Smooth muscle cell (in vitro differentiated cells): ENCODE data around the gene VENTX. TPM values are rescaled to one million over a fixed set of nuclear protein-coding genes. Genes with fewer than 3 reads are reported as not detected.

Experiments used
- DNase-seq: peaks from one replicate; lab custom pipeline; 2025; ENCODE audit not compliant: unreplicated experiment; lab: John Stamatoyannopoulos, UW
- H2AFZ ChIP-seq: fragments of 200-600 bp; sonication (generic); 2 replicates; pipeline ENCODE4 v1.6.0; 2016; ENCODE audit warnings: antibody characterized with exemption, low read depth, mild to moderate bottlenecking
- H3F3A ChIP-seq: fragments of 200-600 bp; sonication (generic); 2 replicates; pipeline ENCODE4 v1.6.0; 2017; ENCODE audit warnings: antibody characterized with exemption, low read depth
- H3K27ac ChIP-seq: fragments of 200-600 bp; sonication (generic); 2 replicates; pipeline ENCODE4 v1.5.1; 2016; ENCODE audit warnings: low read depth, mild to moderate bottlenecking
- H3K27me3 ChIP-seq: fragments of 200-600 bp; sonication (generic); 2 replicates; pipeline ENCODE4 v1.6.1; 2016; ENCODE audit warnings: low read depth, mild to moderate bottlenecking
- H3K36me3 ChIP-seq: fragments of 200-600 bp; sonication (generic); 2 replicates; pipeline ENCODE4 v1.5.1; 2016; ENCODE audit warnings: low read depth
- H3K4me1 ChIP-seq: fragments of 200-600 bp; sonication (generic); 2 replicates; pipeline ENCODE4 v1.5.1; 2016; ENCODE audit warnings: low read depth
- H3K4me2 ChIP-seq: fragments of 200-600 bp; sonication (generic); 2 replicates; pipeline ENCODE4 v1.6.0; 2016; ENCODE audit warnings: mild to moderate bottlenecking
- H3K4me3 ChIP-seq: fragments of 200-600 bp; sonication (generic); 2 replicates; pipeline ENCODE4 v1.5.1; 2016; ENCODE audit warnings: mild to moderate bottlenecking
- H3K79me2 ChIP-seq: fragments of 200-600 bp; sonication (generic); 2 replicates; pipeline ENCODE4 v1.6.0; 2016; ENCODE audit warnings: low read depth, mild to moderate bottlenecking
- H3K9ac ChIP-seq: fragments of 200-600 bp; sonication (generic); 2 replicates; pipeline ENCODE4 v1.6.0; 2016; ENCODE audit warnings: low read depth
- H3K9me3 ChIP-seq: fragments of 200-600 bp; sonication (generic); replicated peaks from 2 replicates; pipeline ENCODE4 v1.5.1; 2016; ENCODE audit warnings: low read depth
- H4K20me1 ChIP-seq: fragments of 200-600 bp; sonication (generic); 2 replicates; pipeline ENCODE4 v1.6.0; 2016; ENCODE audit warnings: low read depth
- WGBS: methylation state at CpG from one replicate; pipeline ENCODE4 v1.1.7; 2016; ENCODE audit warnings: low lambda C conversion rate; 5-methylcytosine and 5-hydroxymethylcytosine counted together
- polyA plus RNA-seq: library from polyadenylated mRNA; unstranded; fragments of >200 nt; fragmentation: Nextera tagmentation; extraction: Ambion mirVana; gene quantifications from 2 replicates; pipeline ENCODE4 v1.2.1, GENCODE V29; 2016
- total RNA-seq: library from RNA; depleted of rRNA; stranded (reverse); fragments of >200 nt; gene quantifications from 2 replicates; pipeline ENCODE4 v1.2.3, GENCODE V29; 2014
- TF ChIP-seq, protein P1 (sequence below): fragments of 200-600 bp; sonication (generic); IDR thresholded peaks from 2 replicates; pipeline ENCODE4 v1.5.1; 2017; ENCODE audit warnings: borderline replicate concordance, mild to moderate bottlenecking, antibody characterized with exemption; ENCODE audit not compliant: insufficient read depth, poor library complexity, severe bottlenecking

VENTX gene
- total and polyA plus RNA-seq, 2 experiments from 2014 or later, result not detected

DNA sequence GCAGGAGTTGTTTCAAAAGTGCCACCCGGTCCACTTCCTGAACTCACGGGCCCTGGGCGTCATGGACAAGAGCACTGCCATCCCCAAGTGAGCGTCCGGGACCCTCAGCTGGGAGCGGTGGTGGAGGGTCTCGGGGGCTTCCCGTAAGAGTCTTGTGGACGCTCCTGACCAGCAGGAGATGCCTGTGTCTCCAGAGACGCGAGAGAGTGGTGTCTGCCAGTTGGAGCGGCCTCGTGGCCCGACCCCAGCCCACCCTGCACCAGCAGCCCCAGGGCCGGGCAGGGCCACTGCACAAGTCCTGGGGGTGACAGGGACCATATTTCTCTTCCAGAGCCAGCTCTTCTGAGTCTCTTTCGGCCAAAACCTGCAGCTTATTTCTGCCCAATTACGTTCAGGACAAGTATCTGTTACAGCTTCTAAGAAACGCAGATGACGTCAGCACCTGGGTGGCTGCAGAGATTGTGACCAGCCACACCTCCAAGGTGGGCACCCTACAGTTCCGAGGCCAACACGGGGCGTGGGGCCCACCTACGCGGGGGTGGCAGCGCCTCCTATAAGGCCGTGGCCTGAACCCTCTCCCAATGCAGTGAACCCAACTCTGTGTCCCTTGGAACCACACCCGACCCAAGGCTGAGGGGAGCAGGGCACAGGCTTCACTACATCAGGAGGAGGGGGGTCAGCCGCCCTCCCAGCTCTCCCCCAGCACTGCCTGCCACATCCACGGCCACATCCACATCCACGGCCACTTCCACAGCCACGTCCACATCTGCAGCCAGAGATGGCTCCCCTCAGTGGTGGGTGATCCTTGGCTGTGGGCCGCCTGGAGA, 23.8 kb upstream of the VENTX start:
- 89% methylated on average over 28 of the region's 32 CpGs for WGBS
- Histone ChIP-seq H3F3A (no peaks in the 10 kb centered on the region), H3K79me2 (no peaks in the 10 kb centered on the region), H3K27ac (no peak overlapping the region), H3K9ac (no peak overlapping the region), H3K4me3 (no peak overlapping the region), H3K4me1 (no peaks in the 10 kb centered on the region), H3K9me3 (no peaks in the 10 kb centered on the region), H3K4me2 (no peak overlapping the region), H3K27me3 (peaks cover 4% of the 10 kb centered on the region), H4K20me1 (no peaks in the 10 kb centered on the region), H2AFZ (no peak overlapping the region), H3K36me3 (no peaks in the 10 kb centered on the region)
- TF ChIP-seq, protein P1, sequence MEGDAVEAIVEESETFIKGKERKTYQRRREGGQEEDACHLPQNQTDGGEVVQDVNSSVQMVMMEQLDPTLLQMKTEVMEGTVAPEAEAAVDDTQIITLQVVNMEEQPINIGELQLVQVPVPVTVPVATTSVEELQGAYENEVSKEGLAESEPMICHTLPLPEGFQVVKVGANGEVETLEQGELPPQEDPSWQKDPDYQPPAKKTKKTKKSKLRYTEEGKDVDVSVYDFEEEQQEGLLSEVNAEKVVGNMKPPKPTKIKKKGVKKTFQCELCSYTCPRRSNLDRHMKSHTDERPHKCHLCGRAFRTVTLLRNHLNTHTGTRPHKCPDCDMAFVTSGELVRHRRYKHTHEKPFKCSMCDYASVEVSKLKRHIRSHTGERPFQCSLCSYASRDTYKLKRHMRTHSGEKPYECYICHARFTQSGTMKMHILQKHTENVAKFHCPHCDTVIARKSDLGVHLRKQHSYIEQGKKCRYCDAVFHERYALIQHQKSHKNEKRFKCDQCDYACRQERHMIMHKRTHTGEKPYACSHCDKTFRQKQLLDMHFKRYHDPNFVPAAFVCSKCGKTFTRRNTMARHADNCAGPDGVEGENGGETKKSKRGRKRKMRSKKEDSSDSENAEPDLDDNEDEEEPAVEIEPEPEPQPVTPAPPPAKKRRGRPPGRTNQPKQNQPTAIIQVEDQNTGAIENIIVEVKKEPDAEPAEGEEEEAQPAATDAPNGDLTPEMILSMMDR, result no peak
- no peak for DNase-seq

DNA sequence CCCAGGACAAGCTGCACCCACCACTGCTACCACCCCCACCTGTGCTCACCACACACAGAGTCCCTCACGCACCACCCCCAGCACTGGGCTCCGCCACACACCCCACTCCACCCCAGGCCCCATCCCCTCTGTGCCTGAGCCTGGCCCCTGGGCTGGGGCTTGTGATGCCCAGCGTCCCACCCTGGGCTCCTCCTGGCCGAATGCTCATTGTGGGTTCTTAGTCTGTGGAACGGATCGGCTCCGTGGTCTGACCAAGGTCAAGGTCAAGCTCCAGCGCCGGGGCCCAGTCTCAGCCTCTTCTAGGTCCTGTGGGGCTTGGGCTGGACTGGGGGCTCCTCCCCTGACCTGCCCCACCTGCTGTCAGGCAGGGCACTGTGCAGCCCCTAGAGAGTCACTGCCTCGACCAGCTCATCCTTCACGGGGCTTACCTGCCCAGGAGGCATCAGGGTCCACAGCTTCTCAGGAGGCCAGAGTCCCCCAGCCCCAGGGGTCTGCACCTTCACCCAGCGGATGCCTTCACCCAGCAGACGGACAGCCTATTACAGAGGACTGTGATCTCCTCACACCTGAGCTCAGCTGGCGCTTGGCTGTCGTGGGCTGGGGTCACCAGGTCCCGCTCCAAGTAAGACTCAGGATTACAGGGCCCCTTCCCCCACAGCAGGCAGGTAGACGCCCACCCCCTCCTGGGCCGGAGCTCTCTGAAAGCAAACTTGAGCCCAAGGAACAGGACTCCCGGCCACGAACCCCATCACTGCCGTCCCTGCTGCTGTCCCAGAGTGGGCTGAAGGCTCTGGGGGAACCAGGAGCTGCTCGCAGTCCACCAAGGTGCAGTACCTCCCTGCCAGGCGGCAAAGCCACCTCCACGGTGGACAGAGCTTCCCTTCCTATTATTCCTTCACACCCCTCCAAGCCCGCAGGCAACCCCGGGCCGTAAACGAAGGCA, 22.9 kb upstream of the VENTX start:
- TF ChIP-seq, protein P1, result no peak
- no peak overlapping the region for H2AFZ ChIP-seq
- H3K9me3 ChIP-seq, result no peaks in the 10 kb centered on the region
- H3K27ac ChIP-seq, result no peak overlapping the region
- H3K4me3 ChIP-seq, result no peak overlapping the region
- H3K79me2 ChIP-seq, result no peaks in the 10 kb centered on the region
- H3K9ac ChIP-seq, result no peak overlapping the region
- H3K4me2 ChIP-seq, result no peak overlapping the region
- H3K36me3 ChIP-seq, result no peaks in the 10 kb centered on the region
- no peaks in the 10 kb centered on the region for H3F3A ChIP-seq
- H4K20me1 ChIP-seq, result no peaks in the 10 kb centered on the region
- DNase-seq, result no peak
- no peaks in the 10 kb centered on the region for H3K4me1 ChIP-seq
- H3K27me3 ChIP-seq, result peaks cover 13% of the 10 kb centered on the region
- 94% methylated on average over 25 of the region's 28 CpGs for WGBS

DNA sequence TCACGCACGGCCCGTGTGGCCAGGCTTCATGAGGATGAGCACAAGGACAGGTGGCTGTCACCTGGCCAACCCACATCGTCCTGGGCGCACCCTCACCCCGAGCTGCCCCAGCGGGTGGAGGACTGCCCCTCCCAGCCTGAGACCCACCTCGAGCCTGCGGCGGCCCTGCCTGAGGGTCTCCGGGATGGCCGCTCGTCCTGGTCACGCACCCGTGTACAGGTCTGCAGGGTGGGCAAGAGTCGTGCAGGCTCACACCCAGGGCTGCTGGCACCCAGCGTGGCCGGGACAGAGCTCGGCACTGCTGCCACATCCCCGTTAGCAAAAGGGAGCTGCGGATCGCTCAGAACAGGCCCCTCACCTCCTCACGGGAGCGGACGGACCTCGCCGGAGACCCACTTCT, 22.1 kb upstream of the VENTX start:
- TF ChIP-seq, protein P1, result no peak
- H3K9me3 ChIP-seq, result no peaks in the 10 kb centered on the region
- H2AFZ ChIP-seq, result no peak overlapping the region
- H3K27me3 ChIP-seq, result peaks cover 16% of the 10 kb centered on the region
- H3K9ac ChIP-seq, result no peak overlapping the region
- H3K4me2 ChIP-seq, result no peak overlapping the region
- no peak for DNase-seq
- no peak overlapping the region for H3K27ac ChIP-seq
- no peaks in the 10 kb centered on the region for H3K36me3 ChIP-seq
- H3F3A ChIP-seq, result no peaks in the 10 kb centered on the region
- WGBS, result 98% methylated on average over 27 of the region's 27 CpGs
- no peak overlapping the region for H3K4me3 ChIP-seq
- no peaks in the 10 kb centered on the region for H3K4me1 ChIP-seq
- H4K20me1 ChIP-seq, result no peaks in the 10 kb centered on the region
- no peaks in the 10 kb centered on the region for H3K79me2 ChIP-seq
